NCI-H510A (cell line): ENCODE results near the gene ARVCF.

Source experiments
- DNase-seq: peaks from one replicate; lab custom pipeline; 2025; lab: John Stamatoyannopoulos, UW

The ARVCF gene

DNA sequence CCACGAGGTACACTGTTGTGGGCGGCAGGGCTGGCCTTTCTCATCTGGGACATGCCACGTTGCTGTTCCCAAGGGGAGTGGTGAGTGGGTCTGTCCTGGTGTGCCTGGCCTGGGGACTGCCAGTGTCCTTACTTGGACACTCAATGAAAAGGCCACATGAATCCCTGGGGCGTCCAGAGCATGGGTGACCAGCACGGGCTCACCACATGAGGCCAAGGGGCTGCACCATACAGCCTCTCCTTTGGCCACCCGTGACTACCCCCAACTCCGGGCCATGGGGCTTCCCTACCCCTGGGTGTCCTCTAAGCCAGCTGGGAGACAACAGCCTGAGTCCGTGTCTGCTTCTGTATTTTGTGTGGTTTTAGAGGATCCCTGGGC, 54.8 kb downstream of the ARVCF start:
- no peak for DNase-seq

DNA sequence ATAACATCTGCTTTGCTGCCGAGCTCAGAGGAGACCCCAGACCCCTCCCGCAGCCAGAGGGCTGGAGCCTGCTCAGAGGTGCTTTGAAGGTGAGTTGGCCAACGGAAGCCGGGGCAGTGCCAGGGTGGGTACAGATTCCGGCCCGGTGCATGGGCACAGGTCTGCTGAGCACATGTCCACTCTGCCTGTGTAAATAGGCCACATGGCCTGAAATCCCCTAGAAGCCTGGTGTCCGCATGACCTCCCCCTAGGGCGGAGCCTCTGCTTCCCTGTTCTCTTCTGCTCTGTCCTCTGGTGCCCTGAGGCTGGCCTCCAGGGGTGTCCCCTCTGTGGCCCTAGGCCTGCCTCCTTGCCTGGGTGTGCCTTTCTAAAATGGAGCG, 55.4 kb downstream of the ARVCF start:
- DNase-seq: no peak

DNA sequence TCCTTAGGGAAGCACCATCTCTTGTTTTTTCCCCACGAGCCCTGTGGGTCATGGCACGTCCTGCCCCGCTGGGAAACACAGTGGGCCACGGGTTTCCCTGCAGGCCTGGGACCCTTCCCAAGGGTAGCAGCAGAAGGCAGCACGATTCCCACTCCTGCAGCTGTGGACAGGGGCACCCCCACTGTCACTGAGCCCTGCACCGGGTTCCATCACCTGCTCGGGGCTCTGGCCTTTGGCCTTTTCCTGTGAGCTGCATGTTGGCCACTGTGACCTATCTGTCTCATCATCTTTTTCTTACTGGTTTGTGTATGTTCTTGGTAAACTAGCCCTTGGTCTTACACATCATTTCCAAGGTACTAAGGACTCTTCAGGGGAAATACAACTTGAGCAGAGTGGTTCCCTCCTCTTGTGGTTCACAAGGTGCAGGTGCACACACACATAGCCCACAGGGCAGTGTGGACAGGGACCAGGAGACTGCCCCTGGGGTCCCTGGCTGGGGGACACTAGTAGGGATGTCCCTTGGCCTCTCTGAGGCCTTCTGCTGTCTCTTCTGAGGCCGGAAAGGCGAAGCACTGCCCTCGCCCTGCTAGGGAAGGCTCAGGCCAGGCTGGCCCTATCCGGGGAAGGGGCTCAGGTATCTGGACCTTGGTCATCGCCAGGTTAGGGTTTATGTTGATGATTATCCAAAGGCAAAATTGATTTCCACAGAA, 56.0 kb downstream of the ARVCF start:
- no peak for DNase-seq

DNA sequence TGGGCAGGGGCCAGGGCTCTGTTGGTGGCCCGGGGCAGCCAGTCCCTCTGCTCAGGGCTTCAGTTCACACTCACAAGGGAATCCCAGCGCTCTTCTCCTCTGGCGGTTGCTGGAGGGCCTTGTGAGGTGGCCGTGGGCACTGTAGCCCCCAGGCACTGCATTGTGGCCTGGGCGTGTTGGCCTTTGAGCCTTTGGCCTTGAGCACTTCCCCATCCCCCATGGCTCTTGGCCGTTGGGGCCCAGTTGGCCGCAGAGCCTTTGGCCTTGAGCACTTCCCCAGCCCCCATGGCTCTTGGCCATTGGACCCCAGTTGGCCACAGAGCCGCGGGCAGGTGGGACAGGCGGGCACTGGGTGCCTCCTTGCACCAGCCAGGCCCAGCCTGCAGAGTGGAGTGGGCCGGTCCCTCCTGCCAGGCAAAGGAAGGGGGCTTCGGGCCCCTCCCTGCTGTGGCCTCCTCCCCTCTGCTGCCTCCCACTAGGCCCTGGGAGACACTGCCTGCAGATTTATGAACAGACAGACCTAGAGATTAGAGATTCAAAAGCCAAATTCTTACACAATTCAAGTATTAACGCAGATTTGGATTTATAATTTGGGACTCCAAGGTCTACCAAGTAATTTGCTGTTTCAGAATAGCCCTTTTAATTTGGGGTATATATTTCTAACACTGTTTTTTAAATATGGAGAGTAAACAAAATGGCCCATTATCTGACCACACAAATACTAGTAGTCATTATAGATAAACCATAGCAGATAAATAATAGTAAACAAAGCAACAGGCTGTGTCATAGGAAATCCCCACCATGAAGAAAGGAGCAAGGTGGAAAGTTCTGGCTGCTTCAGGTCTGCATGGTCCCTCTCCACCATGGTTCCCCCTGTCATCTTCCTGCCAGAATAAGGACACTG, 56.8 kb downstream of the ARVCF start:
- DNase-seq: no peak

GRCh38 chr22:19959043-19959586, 57.5 kb downstream of the ARVCF start:
- DNase-seq: no peak

- no peak for DNase-seq
Observed at GRCh38 chr22:19958083-19959042, 58.3 kb downstream of the ARVCF start.

DNA sequence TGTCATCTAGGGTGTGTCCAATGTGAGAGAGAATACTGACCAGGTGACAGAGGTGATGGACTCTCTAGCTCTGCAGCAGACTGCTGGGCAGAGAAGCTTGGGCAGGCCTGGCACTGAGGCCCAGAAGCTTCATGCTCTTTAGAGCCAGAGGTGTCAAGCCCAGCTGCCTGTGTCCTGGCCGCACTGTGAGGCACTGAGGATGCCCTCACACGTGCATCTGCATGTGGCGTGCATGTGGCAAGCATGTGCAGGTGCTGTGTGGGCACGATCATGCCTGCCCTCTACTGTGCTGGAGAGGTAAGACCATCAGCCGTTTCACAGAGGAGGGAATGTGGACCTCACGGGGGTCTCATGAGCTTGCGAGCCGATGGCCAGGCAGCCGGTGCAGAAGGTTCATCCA, 59.2 kb downstream of the ARVCF start:
- DNase-seq: no peak

GRCh38 chr22:19955241-19956128, 61.1 kb downstream of the ARVCF start:
- no peak for DNase-seq

DNA sequence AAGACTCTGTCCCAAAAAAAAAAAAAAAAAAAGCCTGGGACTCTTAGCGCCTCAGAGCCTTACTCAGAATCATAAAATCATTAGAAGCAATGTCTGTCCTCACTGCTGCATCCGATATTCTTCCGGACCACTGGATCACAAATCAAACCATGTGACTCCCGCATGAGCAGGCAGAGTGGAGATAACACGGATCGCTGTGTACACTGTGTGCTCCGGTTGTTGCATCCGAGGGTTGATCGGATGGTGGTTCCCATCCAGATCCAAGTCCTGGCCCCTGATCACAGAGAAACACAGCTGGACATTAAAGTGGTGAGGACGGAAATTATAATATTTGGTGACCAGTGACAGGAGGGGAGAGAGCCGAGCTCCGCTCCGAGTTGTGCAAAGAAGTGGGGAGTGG, 65.3 kb downstream of the ARVCF start:
- DNase-seq: no peak

DNA sequence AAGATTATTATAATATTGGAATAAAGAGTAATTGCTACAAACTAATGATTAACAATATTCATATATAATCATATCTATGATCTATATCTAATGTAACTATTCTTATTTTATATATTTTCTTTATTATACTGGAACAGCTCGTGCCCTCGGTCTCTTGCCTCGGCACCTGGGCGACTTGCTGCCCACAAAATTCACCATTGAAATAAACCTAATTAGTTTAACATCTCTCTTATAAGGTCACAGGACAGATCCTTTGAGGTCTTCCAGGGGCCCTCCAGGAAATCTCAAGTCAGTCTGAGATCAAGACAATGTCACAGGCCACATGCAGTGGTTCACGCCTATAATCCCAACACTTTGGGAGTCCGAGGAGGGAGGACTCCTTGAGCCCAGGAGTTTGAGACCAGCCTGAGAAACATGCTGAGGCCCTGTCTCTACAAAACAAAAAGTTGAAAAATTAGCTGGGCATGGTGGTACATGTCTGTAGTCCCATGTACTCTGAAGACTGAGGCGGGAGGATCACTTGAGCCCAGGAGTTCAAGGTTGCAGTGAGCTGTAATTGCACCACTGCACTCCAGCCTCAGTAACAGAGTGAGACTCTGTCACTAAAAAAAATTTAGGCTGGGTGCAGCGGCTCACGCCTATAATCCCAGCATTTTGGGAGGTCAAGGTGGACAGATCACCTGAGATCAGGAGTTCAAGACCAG, 68.4 kb downstream of the ARVCF start:
- DNase-seq: no peak

GRCh38 chr22:19943082-19944026, 73.3 kb downstream of the ARVCF start:
- DNase-seq: no peak

- DNase-seq: no peak
Observed at GRCh38 chr22:19942157-19943081, 74.2 kb downstream of the ARVCF start.

DNA sequence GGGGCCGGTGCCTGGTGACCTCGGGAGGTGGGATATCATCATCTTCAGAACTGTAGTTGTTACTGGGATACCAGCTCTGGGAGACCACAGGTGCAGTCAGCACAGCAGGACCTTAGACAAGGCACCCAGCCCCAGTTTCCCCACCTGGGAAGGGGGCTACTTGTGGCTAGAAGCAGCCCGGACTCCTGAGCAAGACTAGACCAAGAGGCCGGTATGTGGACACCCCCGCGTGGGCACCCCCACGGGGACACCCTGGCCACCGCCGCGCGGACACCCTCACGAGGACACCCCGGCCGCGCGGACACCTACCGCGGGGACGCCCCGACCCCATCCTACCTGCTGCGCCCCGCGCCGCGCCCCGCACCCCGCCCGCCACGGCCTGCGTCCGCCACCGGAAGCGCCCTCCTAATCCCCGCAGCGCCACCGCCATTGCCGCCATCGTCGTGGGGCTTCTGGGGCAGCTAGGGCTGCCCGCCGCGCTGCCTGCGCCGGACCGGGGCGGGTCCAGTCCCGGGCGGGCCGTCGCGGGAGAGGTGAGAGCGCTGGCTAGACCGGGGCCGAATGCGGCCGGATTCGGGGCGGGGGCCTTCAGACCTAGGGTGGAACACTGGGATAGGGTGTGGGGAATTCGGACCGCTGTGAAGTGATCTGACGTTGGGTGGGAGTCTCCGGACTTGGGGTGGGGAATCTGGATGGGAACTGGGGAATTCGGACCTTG, 75.1 kb downstream of the ARVCF start, which contains the start of the genes COMT and TXNRD2:
TSS of gene COMT (plus strand) at position 408 of the 718 bp plus-strand sequence. CDS start 20,755 bp downstream, outside the sequence.
TSS of gene TXNRD2 (minus strand) at position 454 of the 718 bp plus-strand sequence. CDS start at position 439, 15 bp downstream.
- no peak for DNase-seq

- no peak for DNase-seq
Observed at GRCh38 chr22:19940536-19941364, 75.9 kb downstream of the ARVCF start.

DNA sequence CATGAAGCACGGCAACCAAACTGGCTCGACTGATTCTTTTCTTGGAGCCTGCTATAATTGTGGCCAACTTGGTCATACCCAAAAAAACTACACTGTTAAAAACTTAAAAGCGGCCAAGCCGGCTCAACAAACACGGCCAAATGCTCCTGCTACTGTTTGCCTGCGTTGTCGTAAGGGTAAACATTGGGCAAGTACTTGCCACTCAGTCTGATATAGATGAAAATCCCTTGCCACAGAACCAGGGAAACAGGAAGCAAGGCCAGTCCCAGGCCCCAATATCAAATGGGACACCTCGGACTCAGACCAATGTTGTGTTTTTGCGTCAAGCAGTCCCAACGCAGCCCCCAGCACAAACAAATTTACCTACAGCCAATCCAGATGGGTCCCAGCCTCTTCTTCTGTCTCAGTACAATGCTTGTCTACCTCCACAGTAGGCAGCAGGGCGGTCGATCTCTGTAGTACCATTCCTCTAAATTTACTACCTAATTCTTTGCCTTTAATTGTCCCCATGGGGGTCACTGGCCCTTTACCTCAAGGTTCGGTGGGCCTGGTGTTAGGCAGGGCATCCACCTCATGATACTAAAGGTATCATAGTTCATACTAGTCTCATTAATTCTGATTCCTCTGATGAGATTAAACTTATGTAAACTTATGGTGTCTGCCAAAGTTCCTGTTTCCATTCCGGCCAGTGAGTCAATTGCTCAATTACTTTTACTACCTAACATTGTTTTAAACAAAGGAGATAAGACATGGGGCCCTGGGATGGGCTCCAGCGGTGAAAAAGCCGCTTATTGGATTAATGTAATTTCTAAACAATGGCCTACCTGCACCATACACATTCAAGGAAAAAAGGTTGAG, 78.8 kb downstream of the ARVCF start:
- DNase-seq: no peak
